Endothelial cell of umbilical vein (primary cell): ENCODE results near the gene SELENOM. TPM values are rescaled to one million over a fixed set of nuclear protein-coding genes. Genes with fewer than 3 reads are reported as not detected.
"Not testable (repeated sequence)": the region's sequence is repeated elsewhere in the genome, so short reads cannot be mapped to it uniquely, and the experiment has no call there.

ENCODE experiments used
- BruUV-seq: library from RNA; stranded (reverse); fragments of 400-500 nt; replicated peaks from 2 replicates; lab custom pipeline; 2021; lab: Mats Ljungman, UMichigan
- CTCF ChIA-PET: fragments of 300-600, 350-600 bp; sonication (Branson Sonifier 250); formaldehyde crosslinking; loops from one replicate; lab custom pipeline; 2021; ENCODE audit warnings: antibody characterized with exemption, inconsistent platforms; lab: Charles Lee
- POLR2A ChIA-PET: fragments of 300-600, 350-600 bp; sonication (Branson Sonifier 250); formaldehyde crosslinking; loops from one replicate; lab custom pipeline; 2021; ENCODE audit warnings: antibody characterized with exemption, inconsistent platforms; lab: Charles Lee
- DNase-seq: peaks from one replicate; pipeline ENCODE4 v3.0.0-alpha.2; 2011; ENCODE audit warnings: low read depth, low spot score
- FAIRE-seq: peaks from 2 replicates; lab custom pipeline; 2011; peaks lifted over from hg19 to GRCh38; lab: Jason Lieb, UNC
- H2AFZ ChIP-seq: 2 replicates; pipeline ENCODE4 v1.6.0; 2012; ENCODE audit warnings: low read depth, low read length, control low read depth, inconsistent platforms
- H3K27ac ChIP-seq: 2 replicates; pipeline ENCODE4 v1.5.1; 2011; ENCODE audit warnings: low read depth, mild to moderate bottlenecking, control low read depth, low read length, moderate library complexity; ENCODE audit not compliant: insufficient read depth
- H3K27me3 ChIP-seq, 2 experiments: 2 replicates each; pipeline versions ENCODE4 v1.6.0 to v1.6.1; 2011; ENCODE audit warnings: low read length in 2 of 2, mixed read lengths in 1 of 2; ENCODE audit not compliant: control insufficient read depth in 2 of 2, insufficient read depth in 2 of 2
- H3K36me3 ChIP-seq, 2 experiments: 2 replicates in 1 of 2; 3 replicates in 1 of 2; pipeline ENCODE4 v1.5.1; 2011; ENCODE audit warnings: low read length in 2 of 2, mild to moderate bottlenecking in 1 of 2, moderate library complexity in 1 of 2; ENCODE audit not compliant: control insufficient read depth in 2 of 2, insufficient read depth in 2 of 2; ENCODE audit errors: extremely low read depth in 1 of 2
- H3K4me1 ChIP-seq: 3 replicates; pipeline ENCODE4 v1.5.1; 2011; ENCODE audit warnings: mild to moderate bottlenecking, low read length; ENCODE audit not compliant: control insufficient read depth, insufficient read depth; ENCODE audit errors: extremely low read depth
- H3K4me2 ChIP-seq: 2 replicates; pipeline ENCODE4 v1.6.1; 2011; ENCODE audit warnings: low read length, control low read depth, mixed read lengths; ENCODE audit not compliant: insufficient read depth
- H3K4me3 ChIP-seq, 3 experiments: fragments of 200-600 bp in 1 of 3; sonication (generic), shearing (Covaris generic) in 1 of 3; replicated peaks in 1 of 3; 2 replicates each; pipeline ENCODE4 v1.5.1; 2011 to 2016; ENCODE audit warnings: control low read depth in 3 of 3, low read length in 3 of 3, mild to moderate bottlenecking in 2 of 3, inconsistent platforms in 1 of 3, low read depth in 1 of 3, moderate library complexity in 1 of 3; ENCODE audit not compliant: insufficient read depth in 1 of 3
- H3K79me2 ChIP-seq: 2 replicates; pipeline ENCODE4 v1.6.0; 2012; ENCODE audit warnings: low read length, inconsistent platforms; ENCODE audit not compliant: control insufficient read depth, insufficient read depth
- H3K9ac ChIP-seq: replicated peaks from 2 replicates; pipeline ENCODE3; 2011; ENCODE audit warnings: low read length, control low read depth; ENCODE audit not compliant: insufficient read depth; ENCODE audit errors: extremely low read depth
- H3K9me1 ChIP-seq: replicated peaks from 3 replicates; pipeline ENCODE4 v1.6.0; 2011; ENCODE audit warnings: mild to moderate bottlenecking, low read length; ENCODE audit not compliant: control insufficient read depth, insufficient read depth; ENCODE audit errors: extremely low read depth
- H3K9me3 ChIP-seq: replicated peaks from 2 replicates; pipeline ENCODE4 v1.5.1; 2012; ENCODE audit warnings: low read length, inconsistent platforms; ENCODE audit not compliant: control insufficient read depth, insufficient read depth
- H4K20me1 ChIP-seq: replicated peaks from 2 replicates; pipeline ENCODE3; 2011; ENCODE audit warnings: mild to moderate bottlenecking, low read length; ENCODE audit not compliant: control insufficient read depth, insufficient read depth; ENCODE audit errors: extremely low read depth
- CTCF ChIP-seq, 2 donors: IDR thresholded peaks; 1 replicate in 1 of 2; 2 replicates in 1 of 2; pipeline ENCODE4 v1.5.1; 2011; ENCODE audit warnings: low read length in 2 of 2, mild to moderate bottlenecking in 2 of 2, moderate library complexity in 2 of 2, control low read depth in 1 of 2, inconsistent platforms in 1 of 2, low read depth in 1 of 2; ENCODE audit not compliant: insufficient read depth in 1 of 2; ENCODE audit errors: extremely low read depth in 1 of 2
- EZH2 ChIP-seq: IDR thresholded peaks from 2 replicates; pipeline ENCODE4 v1.6.1; 2012; ENCODE audit warnings: borderline replicate concordance, low read depth, mild to moderate bottlenecking, moderate library complexity, low read length, inconsistent platforms; ENCODE audit not compliant: severe bottlenecking
- FOS ChIP-seq: IDR thresholded peaks from 2 replicates; pipeline ENCODE4 v1.6.1; 2011; ENCODE audit warnings: mild to moderate bottlenecking, low read length, moderate library complexity, borderline replicate concordance; ENCODE audit not compliant: insufficient read depth
- GATA2 ChIP-seq: IDR thresholded peaks from 2 replicates; pipeline ENCODE4 v1.7.0; 2011; ENCODE audit warnings: low read depth, mild to moderate bottlenecking, moderate library complexity, mixed read lengths, low read length; ENCODE audit not compliant: insufficient read length, insufficient read depth
- JUN ChIP-seq: IDR thresholded peaks from 2 replicates; pipeline ENCODE4 v1.6.1; 2011; ENCODE audit warnings: borderline replicate concordance, low read depth; ENCODE audit not compliant: insufficient read length, insufficient read depth
- MYC ChIP-seq: IDR thresholded peaks from one replicate; pipeline ENCODE4 v1.6.1; 2011; ENCODE audit warnings: mild to moderate bottlenecking, low read depth, low read length
- POLR2A ChIP-seq: IDR thresholded peaks from 2 replicates; pipeline ENCODE4 v1.6.1; 2012; ENCODE audit warnings: low read depth, mild to moderate bottlenecking, control low read depth, low read length
- POLR2AphosphoS5 ChIP-seq: IDR thresholded peaks from 2 replicates; pipeline ENCODE4 v1.6.1; 2012; ENCODE audit warnings: low read depth, mild to moderate bottlenecking, control low read depth, low read length, moderate library complexity; ENCODE audit not compliant: insufficient read depth
- dilution Hi-C: fragments of 300-500 bp; cut with MboI; formaldehyde crosslinking; loops from one replicate; pipeline ENCODE4 v1.15.0; 2019; ENCODE audit warnings: low sequenced_read_pairs; ENCODE audit not compliant: extremely low pct_ligation_motif_present
- intact Hi-C: fragments of 100-400 bp; cut with micrococcal nuclease; formaldehyde crosslinking; loops from one replicate; pipeline ENCODE4 v1.10.0; 2022
- polyA plus RNA-seq, 4 experiments: library from polyadenylated mRNA; depleted of rRNA in 3 of 4; stranded (reverse) in 3 of 4; unstranded in 1 of 4; fragments of >200 nt; gene quantifications; 2 replicates each; pipeline versions ENCODE4 v1.2.1 to v1.2.3, GENCODE V29; 2011 to 2012; ENCODE audit warnings: missing spikeins in 1 of 4
- total RNA-seq: library from RNA; stranded (reverse); gene quantifications from 2 replicates; pipeline ENCODE4 v1.2.3, GENCODE V29; 2021
- TF ChIP-seq, protein P1 (sequence below): IDR thresholded peaks from 2 replicates; pipeline ENCODE4 v1.6.1; 2011; ENCODE audit not compliant: insufficient read depth, insufficient read length

Gene SELENOM
- total and polyA plus RNA-seq, 2 donors (not counting 3 experiments of a cell fraction or from before 2014, with no cell fraction given), result 29.6 to 87.1 TPM

DNA sequence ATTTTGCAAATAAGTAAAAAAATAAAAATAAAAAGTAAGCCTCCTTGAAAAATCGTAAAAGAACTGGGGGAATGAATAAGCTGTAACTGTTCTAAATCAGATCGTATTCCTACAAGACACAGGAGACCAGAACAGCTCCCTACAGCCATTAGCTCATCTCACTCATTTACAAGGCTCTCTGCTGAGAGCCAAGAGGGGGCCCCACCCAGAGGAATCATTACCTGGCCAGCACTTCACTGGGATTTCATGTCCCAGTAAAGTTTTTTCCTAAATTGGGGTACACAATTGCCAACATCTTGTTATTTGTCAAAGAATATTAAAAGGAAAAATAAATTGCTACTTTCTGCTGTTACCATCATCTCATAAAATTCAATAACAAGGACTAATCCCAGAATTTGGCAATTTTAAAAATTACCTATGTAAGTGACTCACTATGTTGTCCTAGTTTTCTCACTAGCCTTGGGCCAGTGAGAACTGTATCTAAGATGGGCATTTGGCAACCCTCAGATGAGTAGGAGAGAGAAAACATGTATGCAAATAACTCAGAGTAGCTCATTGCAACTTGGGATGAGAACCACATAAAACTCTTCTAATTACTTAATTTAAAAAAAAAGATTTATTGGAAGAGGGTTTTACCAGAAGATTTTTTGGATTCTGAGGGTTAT is 44.7 kb downstream of the SELENOM start:
- Histone ChIP-seq H3K36me3 (no peaks in the 10 kb centered on the region), H2AFZ (no peak overlapping the region), H3K9me3 (no peaks in the 10 kb centered on the region), H3K79me2 (no peaks in the 10 kb centered on the region), H3K9me1 (no peaks in the 10 kb centered on the region), H3K9ac (no peak overlapping the region), H4K20me1 (no peaks in the 10 kb centered on the region), H3K4me2 (no peak overlapping the region), H3K4me3 (no peak overlapping the region), H3K4me1 (no peaks in the 10 kb centered on the region), H3K27me3 (no peaks in the 10 kb centered on the region), H3K27ac (no peak overlapping the region)
- TF ChIP-seq FOS (no peak), POLR2AphosphoS5 (no peak), MYC (no peak), EZH2 (no peak), GATA2 (no peak), CTCF (IDR thresholded peaks at IDR 0.05; ENCODE audit: extremely low read depth in 1 of 2, insufficient read depth in 1 of 2, low read depth in 1 of 2, low read length in 2 of 2) (no peak), POLR2A (no peak), JUN (no peak)
- TF ChIP-seq, protein P1, sequence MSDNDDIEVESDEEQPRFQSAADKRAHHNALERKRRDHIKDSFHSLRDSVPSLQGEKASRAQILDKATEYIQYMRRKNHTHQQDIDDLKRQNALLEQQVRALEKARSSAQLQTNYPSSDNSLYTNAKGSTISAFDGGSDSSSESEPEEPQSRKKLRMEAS, result no peak
- ChIA-PET POLR2A (no interaction called here), CTCF (interaction anchor here (0.9 kb wide), 1 partner anchor 80 kb away, joined by 4 read pairs; no protein-coding TSS in a partner anchor)
- no peak for FAIRE-seq
- BruUV-seq, result no TSS peak
- dilution Hi-C loops (no loop called here), intact Hi-C loops (no loop called here)
- no peak for DNase-seq

- POLR2A ChIA-PET, H3K27ac ChIP-seq: not testable (repeated sequence)
Measured at GRCh38 chr22:31059663-31060062, 47.7 kb downstream of the SELENOM start.

More at GRCh38 chr22:31059663-31060062, 47.7 kb downstream of the SELENOM start:
- intact Hi-C loops, H3K27me3 ChIP-seq, CTCF ChIA-PET, H3K4me1 ChIP-seq, H3K9ac ChIP-seq, DNase-seq, H3K4me3 ChIP-seq, H2AFZ ChIP-seq, H4K20me1 ChIP-seq, H3K9me1 ChIP-seq, FAIRE-seq, H3K79me2 ChIP-seq, BruUV-seq, H3K4me2 ChIP-seq, H3K36me3 ChIP-seq, H3K9me3 ChIP-seq, dilution Hi-C loops: not testable (repeated sequence)
